ENCODE measurements around the gene BBS4.
"Not testable (repeated sequence)": the region's sequence is repeated elsewhere in the genome, so short reads cannot be mapped to it uniquely, and the experiment has no call there.

The BBS4 gene, protein sequence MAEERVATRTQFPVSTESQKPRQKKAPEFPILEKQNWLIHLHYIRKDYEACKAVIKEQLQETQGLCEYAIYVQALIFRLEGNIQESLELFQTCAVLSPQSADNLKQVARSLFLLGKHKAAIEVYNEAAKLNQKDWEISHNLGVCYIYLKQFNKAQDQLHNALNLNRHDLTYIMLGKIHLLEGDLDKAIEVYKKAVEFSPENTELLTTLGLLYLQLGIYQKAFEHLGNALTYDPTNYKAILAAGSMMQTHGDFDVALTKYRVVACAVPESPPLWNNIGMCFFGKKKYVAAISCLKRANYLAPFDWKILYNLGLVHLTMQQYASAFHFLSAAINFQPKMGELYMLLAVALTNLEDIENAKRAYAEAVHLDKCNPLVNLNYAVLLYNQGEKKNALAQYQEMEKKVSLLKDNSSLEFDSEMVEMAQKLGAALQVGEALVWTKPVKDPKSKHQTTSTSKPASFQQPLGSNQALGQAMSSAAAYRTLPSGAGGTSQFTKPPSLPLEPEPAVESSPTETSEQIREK

GRCh38 chr15:72685925-72686794 is at the start of gene BBS4, which contains the start of gene HIGD2B:
BBS4 (plus strand) TSS chr15:72686207; CDS start chr15:72686228, 21 bp downstream.
HIGD2B (minus strand) TSS chr15:72686182; CDS start chr15:72676374, 9,808 bp downstream.
- Histone ChIP-seq H3K27ac (ENCODE audit: low read length) (peak within 1 kb of the TSS; percentile 58), H3K4me1 (ENCODE audit: low read length) (peaks cover 9% of the 10 kb centered on the region), H3K9me3 (ENCODE audit: insufficient read depth, low read length) (no peaks in the 10 kb centered on the region), H3K4me2 (ENCODE audit: low read length) (peak within 1 kb of the TSS; percentile 89), H4K20me1 (ENCODE audit: insufficient read depth, low read length) (no peaks in the 10 kb centered on the region), H3K4me3 (ENCODE audit: low read length) (peak within 1 kb of the TSS; percentile 90), H3K36me3 (replicated peaks; ENCODE audit: low read depth, low read length) (no peaks in the 10 kb centered on the region), H3K27me3 (ENCODE audit: low read depth, low read length) (no peaks in the 10 kb centered on the region), H3K9ac (ENCODE audit: low read length) (peak within 1 kb of the TSS; percentile 81), H3K79me2 (ENCODE audit: low read length) (no peaks in the 10 kb centered on the region; the same call in 1 of the 2 replicates), H2AFZ (ENCODE audit: low read depth, low read length) (peak within 1 kb of the TSS; percentile 96)
- TF ChIP-seq, protein P1, sequence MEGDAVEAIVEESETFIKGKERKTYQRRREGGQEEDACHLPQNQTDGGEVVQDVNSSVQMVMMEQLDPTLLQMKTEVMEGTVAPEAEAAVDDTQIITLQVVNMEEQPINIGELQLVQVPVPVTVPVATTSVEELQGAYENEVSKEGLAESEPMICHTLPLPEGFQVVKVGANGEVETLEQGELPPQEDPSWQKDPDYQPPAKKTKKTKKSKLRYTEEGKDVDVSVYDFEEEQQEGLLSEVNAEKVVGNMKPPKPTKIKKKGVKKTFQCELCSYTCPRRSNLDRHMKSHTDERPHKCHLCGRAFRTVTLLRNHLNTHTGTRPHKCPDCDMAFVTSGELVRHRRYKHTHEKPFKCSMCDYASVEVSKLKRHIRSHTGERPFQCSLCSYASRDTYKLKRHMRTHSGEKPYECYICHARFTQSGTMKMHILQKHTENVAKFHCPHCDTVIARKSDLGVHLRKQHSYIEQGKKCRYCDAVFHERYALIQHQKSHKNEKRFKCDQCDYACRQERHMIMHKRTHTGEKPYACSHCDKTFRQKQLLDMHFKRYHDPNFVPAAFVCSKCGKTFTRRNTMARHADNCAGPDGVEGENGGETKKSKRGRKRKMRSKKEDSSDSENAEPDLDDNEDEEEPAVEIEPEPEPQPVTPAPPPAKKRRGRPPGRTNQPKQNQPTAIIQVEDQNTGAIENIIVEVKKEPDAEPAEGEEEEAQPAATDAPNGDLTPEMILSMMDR (IDR thresholded peaks at IDR 0.05; ENCODE audit: low read depth, low read length), result no peak
- TF ChIP-seq EZH2phosphoT487 (IDR thresholded peaks at IDR 0.05; ENCODE audit: low read depth), result no peak

DNA sequence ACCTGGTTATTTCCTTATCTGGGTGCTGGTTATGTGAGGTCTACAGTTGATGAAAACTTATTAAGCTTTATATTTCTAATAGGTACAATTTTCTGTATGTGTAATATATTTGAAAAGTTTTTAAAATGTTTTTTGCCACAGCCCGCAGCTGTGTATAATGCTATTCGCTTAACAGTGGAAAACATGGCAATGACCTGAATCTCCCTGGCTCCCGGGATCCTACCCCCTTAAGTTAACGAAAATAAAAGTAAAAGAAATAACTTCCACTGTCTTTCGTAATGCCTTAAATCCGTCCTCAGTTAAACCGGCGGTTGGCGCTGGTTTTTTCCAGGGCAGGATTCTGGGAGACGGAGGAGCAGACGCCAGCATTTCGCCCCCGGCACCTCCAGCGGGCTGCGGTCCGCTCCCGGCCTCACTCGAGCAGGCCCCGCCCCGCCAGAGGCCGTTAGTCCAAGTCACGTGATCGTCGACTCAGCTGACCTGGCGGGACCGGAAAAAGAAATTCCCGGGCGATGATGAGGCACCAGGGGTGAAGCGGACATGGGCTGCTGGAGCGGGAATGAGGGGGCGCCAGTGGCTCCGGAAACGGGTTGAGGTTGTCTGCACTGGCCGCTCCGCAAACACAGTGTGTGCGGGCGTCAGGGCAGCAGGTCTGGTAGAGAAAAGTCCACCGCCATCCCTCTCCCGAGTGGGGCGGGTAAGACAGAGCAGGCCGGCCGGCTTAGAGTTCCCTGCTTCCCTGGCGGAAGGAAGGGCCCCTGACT is 49.3 kb upstream of the BBS4 start:
- Histone ChIP-seq H3K4me3 (ENCODE audit: low read length) (peak overlapping the region; percentile 69), H3K4me2 (ENCODE audit: low read length) (peak overlapping the region; percentile 41)
- not testable (repeated sequence) for H3K36me3 ChIP-seq (replicated peaks; ENCODE audit: low read depth, low read length); H3K9me3 ChIP-seq (ENCODE audit: insufficient read depth, low read length); H4K20me1 ChIP-seq (ENCODE audit: insufficient read depth, low read length); H3K9ac ChIP-seq (ENCODE audit: low read length); H3K79me2 ChIP-seq (ENCODE audit: low read length); H3K4me1 ChIP-seq (ENCODE audit: low read length); H3K27ac ChIP-seq (ENCODE audit: low read length); H3K27me3 ChIP-seq (ENCODE audit: low read depth, low read length); H2AFZ ChIP-seq (ENCODE audit: low read depth, low read length)

- not testable (repeated sequence) for H3K79me2 ChIP-seq (ENCODE audit: low read length); H2AFZ ChIP-seq (ENCODE audit: low read depth, low read length); H3K4me2 ChIP-seq (ENCODE audit: low read length); H3K4me3 ChIP-seq (ENCODE audit: low read length); H3K4me1 ChIP-seq (ENCODE audit: low read length); H4K20me1 ChIP-seq (ENCODE audit: insufficient read depth, low read length); H3K9ac ChIP-seq (ENCODE audit: low read length); H3K9me3 ChIP-seq (ENCODE audit: insufficient read depth, low read length); H3K36me3 ChIP-seq (replicated peaks; ENCODE audit: low read depth, low read length); H3K27ac ChIP-seq (ENCODE audit: low read length); H3K27me3 ChIP-seq (ENCODE audit: low read depth, low read length)
Measured at GRCh38 chr15:72639759-72640483, 46.1 kb upstream of the BBS4 start.

- H3K4me3 ChIP-seq (ENCODE audit: low read length); H3K4me2 ChIP-seq (ENCODE audit: low read length); H3K9ac ChIP-seq (ENCODE audit: low read length); H3K79me2 ChIP-seq (ENCODE audit: low read length); H4K20me1 ChIP-seq (ENCODE audit: insufficient read depth, low read length); H3K36me3 ChIP-seq (replicated peaks; ENCODE audit: low read depth, low read length); H3K9me3 ChIP-seq (ENCODE audit: insufficient read depth, low read length); H3K4me1 ChIP-seq (ENCODE audit: low read length); H3K27ac ChIP-seq (ENCODE audit: low read length); H3K27me3 ChIP-seq (ENCODE audit: low read depth, low read length); H2AFZ ChIP-seq (ENCODE audit: low read depth, low read length): not testable (repeated sequence)
Measured at GRCh38 chr15:72642271-72642670, 43.7 kb upstream of the BBS4 start.

- H3K79me2 ChIP-seq (ENCODE audit: low read length); H3K36me3 ChIP-seq (replicated peaks; ENCODE audit: low read depth, low read length); H3K27me3 ChIP-seq (ENCODE audit: low read depth, low read length); H4K20me1 ChIP-seq (ENCODE audit: insufficient read depth, low read length); H3K4me1 ChIP-seq (ENCODE audit: low read length); H3K4me3 ChIP-seq (ENCODE audit: low read length); H3K9ac ChIP-seq (ENCODE audit: low read length); H3K9me3 ChIP-seq (ENCODE audit: insufficient read depth, low read length); H3K27ac ChIP-seq (ENCODE audit: low read length); H3K4me2 ChIP-seq (ENCODE audit: low read length); H2AFZ ChIP-seq (ENCODE audit: low read depth, low read length): not testable (repeated sequence)
Measured at GRCh38 chr15:72648631-72649253, 37.3 kb upstream of the BBS4 start.

- not testable (repeated sequence) for H3K9me3 ChIP-seq (ENCODE audit: insufficient read depth, low read length); H3K27ac ChIP-seq (ENCODE audit: low read length); H3K27me3 ChIP-seq (ENCODE audit: low read depth, low read length); H3K4me1 ChIP-seq (ENCODE audit: low read length); H3K9ac ChIP-seq (ENCODE audit: low read length); H4K20me1 ChIP-seq (ENCODE audit: insufficient read depth, low read length); H2AFZ ChIP-seq (ENCODE audit: low read depth, low read length); H3K79me2 ChIP-seq (ENCODE audit: low read length); H3K4me2 ChIP-seq (ENCODE audit: low read length); H3K36me3 ChIP-seq (replicated peaks; ENCODE audit: low read depth, low read length); H3K4me3 ChIP-seq (ENCODE audit: low read length)
Measured at GRCh38 chr15:72654397-72654796, 31.6 kb upstream of the BBS4 start, which contains the start of gene GOLGA6B. GOLGA6B (plus strand) TSS chr15:72654697; CDS start chr15:72654738, 41 bp downstream.

GRCh38 chr15:72656014-72656413 is 30.0 kb upstream of the BBS4 start:
- H3K79me2 ChIP-seq (ENCODE audit: low read length); H3K9ac ChIP-seq (ENCODE audit: low read length); H4K20me1 ChIP-seq (ENCODE audit: insufficient read depth, low read length); H2AFZ ChIP-seq (ENCODE audit: low read depth, low read length); H3K4me1 ChIP-seq (ENCODE audit: low read length); H3K4me3 ChIP-seq (ENCODE audit: low read length); H3K4me2 ChIP-seq (ENCODE audit: low read length); H3K36me3 ChIP-seq (replicated peaks; ENCODE audit: low read depth, low read length); H3K9me3 ChIP-seq (ENCODE audit: insufficient read depth, low read length); H3K27ac ChIP-seq (ENCODE audit: low read length); H3K27me3 ChIP-seq (ENCODE audit: low read depth, low read length): not testable (repeated sequence)

Measured in OCI-LY3 (cell line).